HG02571 (cell line): ENCODE measurements around the gene FBLN7.

ENCODE experiments used
- ATAC-seq: cut with Tn5 transposase; IDR thresholded peaks from one replicate; pipeline ENCODE4 v1.9.1; 2021; ENCODE audit warnings: mild to moderate bottlenecking, moderate library complexity; ENCODE audit not compliant: unreplicated experiment

FBLN7 gene

GRCh38 chr2:112140205-112140802 lies 2.1 kb downstream of the FBLN7 start:
- ATAC-seq = no peak

DNA sequence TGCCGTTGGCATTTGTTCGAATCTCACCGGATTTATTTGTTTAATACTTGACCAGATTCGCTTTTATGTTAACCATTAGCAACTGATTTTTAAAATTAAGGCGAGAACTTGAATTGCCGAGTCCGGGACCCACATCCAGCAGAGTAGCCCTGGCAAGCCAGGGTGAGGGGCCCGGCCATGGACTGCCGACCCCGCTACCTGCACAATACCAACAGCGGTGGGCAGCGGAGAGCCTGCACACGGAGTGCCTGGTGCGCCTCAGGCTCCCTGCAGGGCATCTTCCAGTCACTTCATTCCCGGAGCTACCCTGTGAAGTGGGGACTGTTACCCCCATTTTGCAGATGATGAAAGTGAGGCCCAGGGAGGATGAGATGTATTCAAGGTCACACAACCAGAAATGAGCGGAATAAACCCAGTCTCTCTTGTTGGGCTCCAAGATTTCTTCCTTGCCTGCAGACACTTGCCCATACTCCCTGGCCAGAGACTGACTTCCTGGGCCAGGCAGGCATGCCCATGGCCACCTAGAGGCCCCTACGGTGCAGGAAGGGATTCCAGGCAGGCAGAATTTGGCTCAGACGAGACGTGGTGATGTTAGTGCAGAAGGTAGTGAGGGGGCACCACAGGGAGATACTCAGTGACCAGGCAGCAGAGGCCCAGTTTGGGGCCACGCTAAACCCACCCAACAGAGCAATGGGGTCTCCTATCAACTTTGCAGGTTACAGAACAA lies 2.9 kb downstream of the FBLN7 start:
- no peak for ATAC-seq

GRCh38 chr2:112141626-112142007 lies 3.4 kb downstream of the FBLN7 start:
- no peak for ATAC-seq

DNA sequence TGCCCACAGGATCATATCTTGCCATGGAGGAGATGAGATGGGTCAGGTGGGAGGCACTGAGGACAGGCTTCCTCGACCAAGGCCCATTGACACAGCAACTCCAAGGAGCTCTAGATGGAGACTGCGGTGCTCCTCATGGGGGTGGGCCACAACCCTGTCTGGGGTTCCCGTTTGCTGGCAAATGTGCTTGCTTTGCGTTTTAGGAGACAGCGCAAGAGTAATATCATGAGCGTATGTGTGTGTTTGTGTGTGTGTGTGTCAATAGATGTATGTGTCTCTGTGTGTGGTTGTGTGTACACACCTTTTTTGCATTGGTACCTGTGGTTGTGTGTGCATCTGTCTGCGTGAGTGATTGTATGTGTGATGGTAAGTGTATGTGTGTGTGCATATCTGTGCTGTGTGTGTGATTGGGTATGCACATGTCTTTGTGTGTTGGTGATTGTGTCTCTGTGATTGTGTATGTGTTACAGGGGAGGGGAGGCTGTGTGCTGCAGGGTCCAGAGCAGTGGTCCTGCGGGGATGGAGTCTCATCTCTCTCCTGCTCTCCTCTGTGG lies 4.4 kb downstream of the FBLN7 start:
- ATAC-seq = no peak

DNA sequence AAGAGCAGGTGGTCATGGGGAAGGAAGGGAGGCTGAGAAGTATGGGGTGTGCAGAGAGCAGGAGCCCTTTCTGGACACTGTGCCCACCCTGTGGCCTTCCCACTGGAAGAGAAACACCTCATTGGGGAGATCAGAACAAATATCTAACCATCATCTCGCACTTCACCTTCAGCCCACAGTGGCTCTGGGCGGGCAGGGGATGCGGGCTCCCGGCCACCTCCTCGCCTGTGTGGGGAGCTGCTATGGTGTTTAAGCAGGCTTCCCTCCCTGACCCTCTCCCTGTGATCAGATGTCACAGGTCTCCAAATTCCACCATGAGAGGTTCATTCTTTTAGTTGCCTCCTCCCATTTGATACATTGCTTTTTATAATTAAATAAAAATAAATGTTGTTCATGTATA lies 5.0 kb downstream of the FBLN7 start:
- no peak for ATAC-seq

DNA sequence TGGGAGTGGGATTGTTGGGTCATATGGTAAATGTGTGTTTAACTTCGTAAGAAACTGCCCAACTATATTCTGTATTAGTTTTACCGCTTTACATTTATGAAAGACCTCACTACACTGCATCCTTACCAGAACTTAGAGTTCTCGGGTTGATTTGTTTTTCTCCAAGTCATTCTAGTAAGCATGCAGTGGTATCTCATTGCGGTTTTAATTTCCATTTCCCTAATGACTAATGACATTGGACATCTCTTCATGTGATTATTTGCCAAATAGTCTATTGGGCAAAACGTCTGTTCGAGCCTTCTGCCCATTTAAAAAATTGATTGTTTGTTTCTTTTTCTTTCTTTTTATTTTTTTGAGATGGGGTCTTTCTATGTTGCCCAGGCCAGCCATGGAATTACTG lies 6.8 kb downstream of the FBLN7 start:
- ATAC-seq = no peak

- ATAC-seq = no peak
Observed at GRCh38 chr2:112147382-112148168, 9.4 kb downstream of the FBLN7 start.

DNA sequence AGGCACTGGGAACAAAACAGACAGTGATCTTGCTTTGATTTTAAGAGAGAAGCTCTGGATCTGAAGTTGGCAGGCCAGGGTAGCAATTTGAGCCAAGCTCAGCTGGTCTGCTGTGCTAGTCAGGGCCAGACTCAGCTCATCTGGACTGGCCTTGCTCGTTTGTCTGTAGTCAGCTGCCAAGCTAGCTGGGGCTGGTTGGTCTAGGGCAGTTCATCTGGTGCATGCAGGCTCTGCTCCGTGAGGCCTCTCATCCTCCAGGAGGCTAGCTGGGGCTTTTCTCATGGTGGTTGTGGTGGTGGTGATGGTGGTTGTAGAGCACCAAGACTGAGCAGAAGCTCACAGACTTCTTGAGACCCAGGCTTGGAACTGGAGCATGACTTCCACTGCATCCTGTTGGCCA lies 10.3 kb downstream of the FBLN7 start:
- ATAC-seq = no peak

- ATAC-seq = no peak
Observed at GRCh38 chr2:112149194-112149593, 11.0 kb downstream of the FBLN7 start.

GRCh38 chr2:112149866-112150435 lies 11.8 kb downstream of the FBLN7 start:
- ATAC-seq = no peak

DNA sequence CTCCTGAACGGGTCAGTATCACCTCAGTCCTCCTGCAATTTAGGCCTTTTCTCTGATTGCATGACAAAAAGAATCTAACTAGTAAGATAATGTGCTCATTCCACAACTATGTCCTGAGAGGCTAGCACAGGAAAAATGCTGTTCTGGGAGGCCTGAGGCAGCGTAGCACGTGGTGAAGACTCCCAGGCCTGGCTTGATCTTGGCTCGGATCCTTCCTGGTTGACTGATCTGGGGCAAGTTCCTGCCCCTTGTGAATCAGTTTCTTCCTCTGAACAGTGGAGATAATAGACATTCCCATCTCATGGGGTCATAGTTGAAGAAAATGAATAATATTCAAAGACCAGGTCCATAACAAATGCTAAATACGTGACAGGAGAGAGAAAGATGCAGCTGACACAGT lies 12.3 kb downstream of the FBLN7 start:
- ATAC-seq = no peak

- ATAC-seq = no peak
Observed at GRCh38 chr2:112150851-112151250, 12.7 kb downstream of the FBLN7 start.

DNA sequence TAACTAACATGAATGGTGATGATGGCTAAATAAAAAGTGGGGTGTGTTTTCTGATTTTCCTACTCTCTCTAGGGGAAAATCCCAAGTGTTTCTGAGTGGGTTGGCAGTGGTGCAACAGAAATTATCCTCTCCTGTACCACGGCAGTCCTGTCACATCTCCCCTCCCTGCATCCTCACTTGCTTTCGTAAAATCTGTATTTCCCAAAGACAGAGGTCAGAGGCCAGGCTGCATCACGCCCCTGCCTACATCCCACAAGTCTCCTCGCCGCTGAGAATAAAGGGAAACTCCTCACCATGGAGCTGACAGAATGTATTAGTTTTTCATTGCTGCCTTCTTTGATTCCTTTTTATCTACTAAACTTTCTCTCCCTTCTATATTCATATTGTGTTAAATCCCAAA lies 13.1 kb downstream of the FBLN7 start:
- no peak for ATAC-seq

DNA sequence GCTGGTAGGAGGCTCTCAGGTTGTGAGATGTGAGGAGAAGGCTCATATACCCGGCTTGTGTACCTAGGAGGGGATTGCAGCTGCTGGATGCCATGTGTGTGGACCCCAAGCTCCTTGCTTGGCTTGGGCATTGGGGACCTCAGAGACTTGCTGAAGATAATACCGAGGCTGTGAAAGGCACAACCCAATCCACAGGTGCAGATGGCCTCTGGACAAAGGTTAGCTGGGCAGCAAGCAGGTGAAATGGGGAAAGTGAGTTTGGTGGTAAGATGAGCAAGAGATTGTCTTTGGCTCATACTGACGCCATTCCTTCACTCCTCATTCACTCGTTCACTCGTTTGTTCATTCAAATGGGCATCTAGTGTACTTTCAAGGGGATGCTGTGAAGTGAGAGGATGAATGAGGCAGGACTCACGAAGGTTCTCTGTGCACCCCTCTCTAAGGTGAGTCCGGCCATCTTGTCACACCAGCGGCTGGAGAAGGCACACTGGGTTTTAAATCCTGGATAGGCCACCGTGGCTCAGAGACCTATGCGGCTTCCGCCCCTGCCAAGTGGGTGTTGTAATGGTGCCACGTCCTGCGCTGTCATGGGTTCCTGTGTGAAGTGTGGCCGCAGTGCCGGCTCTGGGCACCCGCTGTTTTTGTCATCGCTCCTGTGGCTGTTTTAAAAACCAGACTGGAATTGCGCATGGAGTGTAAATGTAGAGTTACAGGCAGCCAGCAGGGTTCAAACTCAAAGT lies 13.7 kb downstream of the FBLN7 start:
- no peak for ATAC-seq

DNA sequence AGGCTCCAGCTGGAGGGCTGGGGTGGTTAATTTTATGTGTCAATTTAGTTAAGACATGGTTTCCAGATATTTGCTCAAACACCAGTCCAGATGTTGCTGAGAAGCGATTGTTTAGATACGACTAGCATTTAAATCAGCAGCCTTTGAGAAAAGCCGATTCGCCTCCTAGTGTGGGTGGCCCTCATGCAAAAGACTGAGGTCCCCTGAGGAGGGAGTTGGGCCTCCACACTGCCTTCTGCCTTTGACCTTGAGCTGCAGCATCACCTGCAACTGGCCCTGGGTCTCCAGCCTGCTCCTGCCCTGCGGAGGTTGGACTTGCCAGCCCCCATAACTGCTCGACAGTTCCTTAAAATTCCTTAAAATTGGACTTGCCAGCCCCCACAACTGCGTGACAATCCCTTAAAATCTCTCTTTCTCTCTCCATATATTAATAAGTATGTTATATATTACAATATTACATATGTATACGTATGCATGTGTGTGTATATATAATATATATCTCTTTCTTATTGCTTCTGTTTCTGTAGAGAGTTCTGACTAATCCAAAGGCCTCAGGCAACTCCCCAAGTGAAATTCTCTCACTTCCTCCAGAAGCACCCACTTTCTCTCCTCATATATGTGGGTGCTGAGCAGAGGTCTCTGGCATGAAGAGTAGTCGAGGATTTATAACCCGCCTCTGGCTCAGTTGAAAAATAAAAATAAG lies 14.4 kb downstream of the FBLN7 start:
- no peak for ATAC-seq

- ATAC-seq = no peak
Observed at GRCh38 chr2:112153179-112153490, 14.9 kb downstream of the FBLN7 start.

DNA sequence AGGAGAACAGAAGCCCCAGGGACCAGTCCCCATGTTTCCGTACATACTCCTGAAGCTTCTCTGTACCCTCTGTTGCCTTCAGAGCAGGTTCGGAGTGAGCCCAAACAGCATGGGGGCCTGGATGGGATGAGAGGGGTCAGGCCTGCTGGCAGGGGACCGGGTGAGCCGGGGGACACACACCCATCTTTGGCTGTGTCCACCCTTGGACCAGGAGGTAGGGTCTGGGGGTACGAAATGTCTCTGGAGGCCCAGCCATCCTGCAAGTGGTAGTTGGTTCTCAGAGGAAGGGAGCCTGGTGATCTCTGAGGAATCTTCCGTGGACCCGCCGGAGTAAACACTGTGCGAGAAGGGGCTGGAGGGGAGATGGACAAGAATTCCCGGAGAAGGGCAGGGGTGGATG lies 15.3 kb downstream of the FBLN7 start:
- ATAC-seq = no peak

- no peak for ATAC-seq
Observed at GRCh38 chr2:112154246-112155117, 16.3 kb downstream of the FBLN7 start.
